ENCODE measurements around the gene ENPP7.

DNA sequence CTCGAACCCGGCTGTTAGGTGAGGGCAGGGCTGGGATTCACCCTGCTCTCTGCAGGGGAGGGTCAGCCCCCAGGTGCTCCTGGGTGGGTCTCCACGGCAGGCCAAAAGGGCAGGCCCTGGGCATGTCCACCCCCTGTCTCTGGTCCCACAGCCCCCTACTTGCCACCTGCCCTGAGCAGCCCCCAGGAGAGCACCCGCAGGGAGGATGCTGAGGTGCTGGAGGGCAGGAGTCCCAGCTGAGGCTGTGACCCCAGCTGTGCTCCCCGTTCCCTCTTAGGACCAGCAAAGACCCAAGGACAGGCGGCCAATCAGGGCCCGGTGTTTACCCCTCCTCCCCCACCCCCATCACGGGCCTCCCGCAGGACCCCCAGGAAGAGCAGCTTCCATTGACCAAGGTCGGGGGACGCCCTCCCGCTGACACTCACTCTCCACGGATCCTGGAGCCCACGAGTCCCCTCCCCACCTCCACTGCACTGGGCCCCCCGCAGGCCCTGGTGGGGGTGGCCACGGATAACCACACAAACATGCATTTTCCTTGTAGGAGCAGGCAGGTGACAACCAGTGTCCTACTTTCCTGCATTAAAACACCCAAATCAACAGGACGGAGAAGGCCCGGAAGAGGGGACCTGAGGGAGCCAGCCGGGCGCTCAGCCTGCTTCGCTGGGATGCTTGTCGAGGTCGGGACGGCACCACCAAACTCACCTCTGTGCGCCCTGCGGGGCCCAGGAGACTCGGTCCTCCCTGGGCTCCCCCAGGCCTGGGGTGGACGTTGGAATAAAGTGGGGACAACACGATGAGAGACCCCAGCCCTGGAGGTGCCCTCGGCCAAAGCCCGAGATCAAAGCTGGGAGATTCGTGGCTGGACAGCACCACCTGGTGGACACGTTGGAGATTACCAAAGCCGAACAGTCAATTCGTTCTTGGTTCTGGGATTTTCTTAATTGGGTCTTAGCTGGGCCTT, 22.5 kb upstream of the ENPP7 start:
- no peak for TF ChIP-seq POLR2AphosphoS5 (IDR thresholded peaks at IDR 0.05)
- TF ChIP-seq, protein P1, sequence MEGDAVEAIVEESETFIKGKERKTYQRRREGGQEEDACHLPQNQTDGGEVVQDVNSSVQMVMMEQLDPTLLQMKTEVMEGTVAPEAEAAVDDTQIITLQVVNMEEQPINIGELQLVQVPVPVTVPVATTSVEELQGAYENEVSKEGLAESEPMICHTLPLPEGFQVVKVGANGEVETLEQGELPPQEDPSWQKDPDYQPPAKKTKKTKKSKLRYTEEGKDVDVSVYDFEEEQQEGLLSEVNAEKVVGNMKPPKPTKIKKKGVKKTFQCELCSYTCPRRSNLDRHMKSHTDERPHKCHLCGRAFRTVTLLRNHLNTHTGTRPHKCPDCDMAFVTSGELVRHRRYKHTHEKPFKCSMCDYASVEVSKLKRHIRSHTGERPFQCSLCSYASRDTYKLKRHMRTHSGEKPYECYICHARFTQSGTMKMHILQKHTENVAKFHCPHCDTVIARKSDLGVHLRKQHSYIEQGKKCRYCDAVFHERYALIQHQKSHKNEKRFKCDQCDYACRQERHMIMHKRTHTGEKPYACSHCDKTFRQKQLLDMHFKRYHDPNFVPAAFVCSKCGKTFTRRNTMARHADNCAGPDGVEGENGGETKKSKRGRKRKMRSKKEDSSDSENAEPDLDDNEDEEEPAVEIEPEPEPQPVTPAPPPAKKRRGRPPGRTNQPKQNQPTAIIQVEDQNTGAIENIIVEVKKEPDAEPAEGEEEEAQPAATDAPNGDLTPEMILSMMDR (IDR thresholded peaks at IDR 0.05): peak; percentile 68 to 84 (median 72)
- no peak for TF ChIP-seq EP300 (IDR thresholded peaks at IDR 0.05)
